K562 (cell line): ENCODE results near the gene ATF6B.

Source experiments
- IFI16 ChIP-seq: fragments of 250-450 bp; sonication (Bioruptor Pico); IDR thresholded peaks from 2 replicates; pipeline ENCODE4 v2.1.2; 2022; ENCODE audit warnings: mild to moderate bottlenecking, inconsistent platforms
- POLR2G ChIP-seq: fragments of 200-400 bp; formaldehyde crosslinking; IDR thresholded peaks from 2 replicates; pipeline ENCODE4 v1.6.1; 2017; ENCODE audit warnings: low read depth, mild to moderate bottlenecking, antibody characterized with exemption, low read length, moderate library complexity
- PURB ChIP-seq: sonication (generic); formaldehyde crosslinking; IDR thresholded peaks from 2 replicates; pipeline ENCODE4 v1.9.0; 2021; ENCODE audit warnings: low read depth, mild to moderate bottlenecking, missing genetic modification reagents
- SMAD1 ChIP-seq: fragments of 150-350 bp; IDR thresholded peaks from 2 replicates; pipeline ENCODE4 v1.6.1; 2014; ENCODE audit warnings: low read length, low read depth; ENCODE audit not compliant: partially characterized antibody
- TF ChIP-seq, protein P1 (sequence below): IDR thresholded peaks from 2 replicates; pipeline ENCODE4 v1.6.1; 2014; ENCODE audit warnings: antibody characterized with exemption
- TF ChIP-seq, protein P2 (sequence below), 3 experiments: IDR thresholded peaks in 2 of 3; conservative IDR thresholded peaks in 1 of 3; 2 replicates each; pipeline ENCODE4 v1.5.1; 2011 to 2012; ENCODE audit warnings: low read length in 3 of 3, mild to moderate bottlenecking in 3 of 3, control low read depth in 2 of 3, improper control_type of control experiment in 1 of 3, inconsistent platforms in 1 of 3, low read depth in 1 of 3, mixed read lengths in 1 of 3, moderate library complexity in 1 of 3; ENCODE audit not compliant: insufficient read depth in 2 of 3
- TF ChIP-seq, protein P3 (sequence below): fragments of 250-450 bp; sonication (Bioruptor Pico); IDR thresholded peaks from 2 replicates; pipeline ENCODE4 v1.8.0; 2021; ENCODE audit warnings: mild to moderate bottlenecking, moderate library complexity

DNA sequence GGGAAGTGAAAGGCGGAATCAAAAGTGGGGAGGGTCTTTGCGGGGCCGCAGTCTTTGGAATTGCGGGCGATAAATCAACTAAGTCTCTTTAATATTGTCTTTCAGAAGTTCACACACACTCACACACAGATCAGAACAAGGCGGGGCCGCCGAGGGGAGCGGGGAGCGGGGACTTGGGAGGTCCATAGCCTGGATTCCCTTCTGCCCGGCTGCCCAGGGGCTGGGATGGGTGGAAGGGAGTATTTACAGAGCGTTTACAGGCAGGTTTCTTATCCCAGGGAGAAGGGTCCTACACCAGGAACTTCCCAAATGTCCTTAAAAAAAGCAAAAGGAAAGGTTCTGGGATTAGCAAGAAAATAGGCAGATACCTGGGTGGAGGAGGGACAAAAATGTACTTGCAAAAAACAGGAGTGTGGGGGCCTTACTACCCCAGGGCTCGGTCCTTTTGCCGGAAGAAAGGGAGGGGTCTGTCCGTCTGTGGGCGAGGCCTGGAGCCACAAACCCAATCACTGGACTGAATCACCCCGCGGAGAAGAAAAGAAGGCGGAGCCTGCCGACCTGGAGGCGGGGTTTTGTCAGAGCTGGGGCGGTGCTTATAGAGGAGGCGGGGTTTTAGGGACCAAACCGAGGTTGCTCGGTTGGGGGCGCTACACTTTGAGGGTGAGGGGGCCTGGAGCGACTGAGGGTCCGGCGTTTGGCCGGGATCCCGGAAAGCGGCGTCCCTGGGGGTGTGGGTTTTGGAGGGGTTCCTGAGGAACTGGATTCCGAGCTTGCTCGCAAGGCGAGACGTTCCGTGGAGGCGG, 20.4 kb upstream of the ATF6B start:
- TF ChIP-seq, protein P1, sequence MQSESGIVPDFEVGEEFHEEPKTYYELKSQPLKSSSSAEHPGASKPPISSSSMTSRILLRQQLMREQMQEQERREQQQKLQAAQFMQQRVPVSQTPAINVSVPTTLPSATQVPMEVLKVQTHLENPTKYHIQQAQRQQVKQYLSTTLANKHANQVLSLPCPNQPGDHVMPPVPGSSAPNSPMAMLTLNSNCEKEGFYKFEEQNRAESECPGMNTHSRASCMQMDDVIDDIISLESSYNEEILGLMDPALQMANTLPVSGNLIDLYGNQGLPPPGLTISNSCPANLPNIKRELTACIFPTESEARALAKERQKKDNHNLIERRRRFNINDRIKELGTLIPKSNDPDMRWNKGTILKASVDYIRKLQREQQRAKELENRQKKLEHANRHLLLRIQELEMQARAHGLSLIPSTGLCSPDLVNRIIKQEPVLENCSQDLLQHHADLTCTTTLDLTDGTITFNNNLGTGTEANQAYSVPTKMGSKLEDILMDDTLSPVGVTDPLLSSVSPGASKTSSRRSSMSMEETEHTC: no peak
- TF ChIP-seq IFI16: no peak
- TF ChIP-seq SMAD1: no peak
- TF ChIP-seq PURB (CRISPR knock-in tag): no peak
- TF ChIP-seq POLR2G: no peak
- TF ChIP-seq, protein P2, sequence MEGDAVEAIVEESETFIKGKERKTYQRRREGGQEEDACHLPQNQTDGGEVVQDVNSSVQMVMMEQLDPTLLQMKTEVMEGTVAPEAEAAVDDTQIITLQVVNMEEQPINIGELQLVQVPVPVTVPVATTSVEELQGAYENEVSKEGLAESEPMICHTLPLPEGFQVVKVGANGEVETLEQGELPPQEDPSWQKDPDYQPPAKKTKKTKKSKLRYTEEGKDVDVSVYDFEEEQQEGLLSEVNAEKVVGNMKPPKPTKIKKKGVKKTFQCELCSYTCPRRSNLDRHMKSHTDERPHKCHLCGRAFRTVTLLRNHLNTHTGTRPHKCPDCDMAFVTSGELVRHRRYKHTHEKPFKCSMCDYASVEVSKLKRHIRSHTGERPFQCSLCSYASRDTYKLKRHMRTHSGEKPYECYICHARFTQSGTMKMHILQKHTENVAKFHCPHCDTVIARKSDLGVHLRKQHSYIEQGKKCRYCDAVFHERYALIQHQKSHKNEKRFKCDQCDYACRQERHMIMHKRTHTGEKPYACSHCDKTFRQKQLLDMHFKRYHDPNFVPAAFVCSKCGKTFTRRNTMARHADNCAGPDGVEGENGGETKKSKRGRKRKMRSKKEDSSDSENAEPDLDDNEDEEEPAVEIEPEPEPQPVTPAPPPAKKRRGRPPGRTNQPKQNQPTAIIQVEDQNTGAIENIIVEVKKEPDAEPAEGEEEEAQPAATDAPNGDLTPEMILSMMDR (IDR thresholded peaks at IDR 0.05 in 2 of 3, conservative IDR thresholded peaks at IDR 0.05 in 1 of 3; ENCODE audit: insufficient read depth in 2 of 3, low read depth in 1 of 3, low read length in 3 of 3): no peak
- TF ChIP-seq, protein P3, sequence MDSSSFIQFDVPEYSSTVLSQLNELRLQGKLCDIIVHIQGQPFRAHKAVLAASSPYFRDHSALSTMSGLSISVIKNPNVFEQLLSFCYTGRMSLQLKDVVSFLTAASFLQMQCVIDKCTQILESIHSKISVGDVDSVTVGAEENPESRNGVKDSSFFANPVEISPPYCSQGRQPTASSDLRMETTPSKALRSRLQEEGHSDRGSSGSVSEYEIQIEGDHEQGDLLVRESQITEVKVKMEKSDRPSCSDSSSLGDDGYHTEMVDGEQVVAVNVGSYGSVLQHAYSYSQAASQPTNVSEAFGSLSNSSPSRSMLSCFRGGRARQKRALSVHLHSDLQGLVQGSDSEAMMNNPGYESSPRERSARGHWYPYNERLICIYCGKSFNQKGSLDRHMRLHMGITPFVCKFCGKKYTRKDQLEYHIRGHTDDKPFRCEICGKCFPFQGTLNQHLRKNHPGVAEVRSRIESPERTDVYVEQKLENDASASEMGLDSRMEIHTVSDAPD (CRISPR knock-in tag): no peak
